HCT116 (cell line): ENCODE measurements around the gene SPRY4. TPM values are rescaled to one million over a fixed set of nuclear protein-coding genes. Genes with fewer than 3 reads are reported as not detected.

Source experiments
- ATAC-seq: fragments of 200-7000 bp; cut with Tn5 transposase; 2 replicates; pipeline ENCODE4 v1.9.1; 2020; ENCODE audit warnings: mild to moderate bottlenecking, moderate library complexity
- BruUV-seq: library from RNA; stranded (reverse); fragments of 400-500 nt; replicated peaks from 2 replicates; lab custom pipeline; 2021; lab: Mats Ljungman, UMichigan
- CTCF ChIA-PET: fragments of 300-600 bp; sonication (Branson Sonifier 250); formaldehyde crosslinking; loops from one replicate; lab custom pipeline; 2021; ENCODE audit warnings: antibody characterized with exemption; lab: Charles Lee
- POLR2A ChIA-PET: fragments of 300-600, 350-600 bp; sonication (Branson Sonifier 250); formaldehyde crosslinking; loops from one replicate; lab custom pipeline; 2021; ENCODE audit warnings: antibody characterized with exemption; lab: Charles Lee
- RAD21 ChIA-PET, 2 experiments: fragments of 300-600 bp; sonication (Branson Sonifier 250); formaldehyde crosslinking; loops; one replicate each; lab custom pipeline; 2023; ENCODE audit warnings: low total read pairs in 2 of 2; ENCODE audit not compliant: uncharacterized antibody in 2 of 2, unreplicated experiment in 2 of 2, low non-redundant PET in 1 of 2; lab: Charles Lee
- DNase-seq: peaks from one replicate; pipeline ENCODE4 v3.0.0-alpha.2; 2010; ENCODE audit warnings: low read depth, low spot score
- H2AFZ ChIP-seq: fragments of 200-600 bp; shearing (Covaris generic), sonication (generic); 2 replicates; pipeline ENCODE4 v1.6.1; 2017; ENCODE audit warnings: low read depth, mixed run types, mixed read lengths, antibody characterized with exemption, low read length; ENCODE audit not compliant: poor library complexity, severe bottlenecking
- H3K27ac ChIP-seq: 2 replicates; pipeline ENCODE4 v1.5.1; 2012; ENCODE audit warnings: low read depth, low read length
- H3K27me3 ChIP-seq: fragments of 200-600 bp; sonication (generic); 2 replicates; pipeline ENCODE4 v1.6.1; 2016; ENCODE audit warnings: mixed run types, low read length, mixed read lengths; ENCODE audit not compliant: insufficient read depth
- H3K36me3 ChIP-seq, 2 experiments: fragments of 200-500 bp in 1 of 2; fragments of 200-600 bp in 1 of 2; sonication (Bioruptor generic) in 1 of 2; sonication (generic) in 1 of 2; 2 replicates each; pipeline versions ENCODE4 v1.5.1 to v1.6.1; 2014 to 2016; ENCODE audit warnings: low read length in 2 of 2, inconsistent platforms in 1 of 2, mixed read lengths in 1 of 2, mixed run types in 1 of 2; ENCODE audit not compliant: insufficient read depth in 2 of 2, control insufficient read depth in 1 of 2
- H3K4me1 ChIP-seq, 2 experiments: fragments of 200-600 bp in 1 of 2; sonication (generic) in 1 of 2; 2 replicates each; pipeline versions ENCODE4 v1.5.1 to v1.6.1; 2012 to 2017; ENCODE audit warnings: low read length in 2 of 2, inconsistent platforms in 1 of 2, mild to moderate bottlenecking in 1 of 2, mixed read lengths in 1 of 2, mixed run types in 1 of 2, moderate library complexity in 1 of 2; ENCODE audit not compliant: insufficient read depth in 2 of 2, control insufficient read depth in 1 of 2
- H3K4me2 ChIP-seq: fragments of 200-600 bp; sonication (generic); 2 replicates; pipeline ENCODE4 v1.6.1; 2017; ENCODE audit warnings: mixed run types, low read length, mixed read lengths
- H3K4me3 ChIP-seq, 2 experiments: fragments of 200-600 bp in 1 of 2; sonication (generic) in 1 of 2; replicated peaks in 1 of 2; 2 replicates each; pipeline ENCODE4 v1.5.1; 2011 to 2016; ENCODE audit warnings: low read length in 2 of 2, control low read depth in 1 of 2, low read depth in 1 of 2, mild to moderate bottlenecking in 1 of 2, mixed read lengths in 1 of 2, mixed run types in 1 of 2
- H3K79me2 ChIP-seq: fragments of 200-600 bp; sonication (generic); 2 replicates; pipeline ENCODE4 v1.6.1; 2017; ENCODE audit warnings: mild to moderate bottlenecking, mixed run types, low read length, moderate library complexity, mixed read lengths; ENCODE audit not compliant: insufficient read depth
- H3K9ac ChIP-seq: fragments of 200-600 bp; sonication (generic); 2 replicates; pipeline ENCODE4 v1.6.1; 2016; ENCODE audit warnings: low read length, mixed read lengths
- H3K9me2 ChIP-seq: fragments of 200-600 bp; sonication (generic), shearing (Covaris generic); 2 replicates; pipeline ENCODE4 v1.6.1; 2017; ENCODE audit warnings: mixed run types, mild to moderate bottlenecking, moderate library complexity; ENCODE audit not compliant: insufficient read depth
- H3K9me3 ChIP-seq, 2 experiments: fragments of 200-500 bp in 1 of 2; fragments of 200-600 bp in 1 of 2; sonication (Bioruptor generic) in 1 of 2; sonication (generic) in 1 of 2; 2 replicates each; pipeline ENCODE4 v1.6.1; 2014 to 2017; ENCODE audit warnings: low read length in 2 of 2, mixed read lengths in 2 of 2, inconsistent platforms in 1 of 2, low read depth in 1 of 2, mild to moderate bottlenecking in 1 of 2, mixed run types in 1 of 2, moderate library complexity in 1 of 2; ENCODE audit not compliant: control insufficient read depth in 1 of 2, insufficient read depth in 1 of 2
- H4K20me1 ChIP-seq: fragments of 200-600 bp; sonication (generic), shearing (Covaris generic); 2 replicates; pipeline ENCODE4 v1.6.1; 2017; ENCODE audit warnings: mixed run types, mild to moderate bottlenecking, moderate library complexity; ENCODE audit not compliant: insufficient read depth
- ATF3 ChIP-seq: IDR thresholded peaks from 2 replicates; pipeline ENCODE4 v1.6.1; 2012
- CBX3 ChIP-seq: IDR thresholded peaks from 2 replicates; pipeline ENCODE4 v1.6.1; 2012; ENCODE audit warnings: low read depth
- EZH2phosphoT487 ChIP-seq: fragments of 200-600 bp; IDR thresholded peaks from 2 replicates; pipeline ENCODE4 v1.6.1; 2018; ENCODE audit warnings: antibody characterized with exemption, borderline replicate concordance
- JUND ChIP-seq: IDR thresholded peaks from 2 replicates; pipeline ENCODE4 v1.6.1; 2012
- MAX ChIP-seq: IDR thresholded peaks from 2 replicates; pipeline ENCODE4 v1.6.1; 2012
- POLR2AphosphoS5 ChIP-seq: IDR thresholded peaks from 2 replicates; pipeline ENCODE4 v1.6.1; 2011; ENCODE audit warnings: mild to moderate bottlenecking, low read depth, low read length, moderate library complexity
- RAD21 ChIP-seq: IDR thresholded peaks from 2 replicates; pipeline ENCODE4 v1.6.1; 2012; ENCODE audit warnings: low read depth, mild to moderate bottlenecking
- SP1 ChIP-seq: IDR thresholded peaks from 2 replicates; pipeline ENCODE4 v1.6.1; 2012; ENCODE audit warnings: low read depth
- SRF ChIP-seq: IDR thresholded peaks from 2 replicates; pipeline ENCODE4 v1.6.1; 2012; ENCODE audit warnings: low read depth
- ZBTB33 ChIP-seq: IDR thresholded peaks from 2 replicates; pipeline ENCODE4 v1.6.1; 2011; ENCODE audit warnings: mild to moderate bottlenecking, low read length, moderate library complexity; ENCODE audit not compliant: insufficient replicate concordance; ENCODE audit errors: extremely low read depth
- ZNF274 ChIP-seq: fragments of 200-500 bp; sonication (Bioruptor generic); IDR thresholded peaks from 2 replicates; pipeline ENCODE4 v1.6.1; 2014; ENCODE audit warnings: mild to moderate bottlenecking, low read depth, low read length, inconsistent platforms
- intact Hi-C: fragments of 100-400 bp; cut with micrococcal nuclease; formaldehyde crosslinking; loops from 2 replicates; pipeline ENCODE4 v1.10.0; 2022
- total RNA-seq: library from RNA; stranded (reverse); gene quantifications from one replicate; pipeline ENCODE4 v1.2.1, GENCODE V29; 2021; ENCODE audit not compliant: unreplicated experiment

Gene SPRY4
- total RNA-seq, 1 experiment from 2014 or later, result 112 TPM

GRCh38 chr5:142317173-142317572 lies 7.6 kb downstream of the SPRY4 start:
- H3K27ac ChIP-seq, result peak overlapping the region; percentile 13; the same call in 1 of the 2 replicates
- no TSS peak for BruUV-seq
- CTCF ChIA-PET, result no interaction called here
- no peaks in the 10 kb centered on the region for H3K27me3 ChIP-seq
- H3K4me1 ChIP-seq, result peaks cover 64 to 66% of the 10 kb centered on the region in 2 experiments
- H3K4me2 ChIP-seq, result peak overlapping the region; percentile 13
- peaks cover 30 to 68% of the 10 kb centered on the region in 2 experiments for H3K36me3 ChIP-seq
- ATAC-seq (no peak), DNase-seq (no peak)
- intact Hi-C loops, result no loop called here
- no peaks in the 10 kb centered on the region for H3K9me2 ChIP-seq
- no peak overlapping the region for H3K9ac ChIP-seq
- peaks cover 60% of the 10 kb centered on the region for H4K20me1 ChIP-seq
- POLR2A ChIA-PET, result interaction anchor here (0.7 to 1.6 kb wide), 2 partner anchors 46 to 256 kb away, joined by 3 to 6 read pairs; no protein-coding TSS in a partner anchor
- TF ChIP-seq ZBTB33 (no peak), CBX3 (no peak), RAD21 (no peak), SP1 (no peak)
- no peak overlapping the region for H2AFZ ChIP-seq
- H3K79me2 ChIP-seq, result peaks cover 100% of the 10 kb centered on the region
- RAD21 ChIA-PET, result no interaction called here
- H3K9me3 ChIP-seq, result no peaks in the 10 kb centered on the region
- H3K4me3 ChIP-seq, result no peak overlapping the region

GRCh38 chr5:142316681-142317080 lies 8.1 kb downstream of the SPRY4 start:
- intact Hi-C loops, result no loop called here
- Histone ChIP-seq H3K9ac (no peak overlapping the region), H4K20me1 (peaks cover 57% of the 10 kb centered on the region), H3K9me2 (no peaks in the 10 kb centered on the region), H3K27me3 (no peaks in the 10 kb centered on the region), H3K36me3 (peaks cover 35 to 69% of the 10 kb centered on the region in 2 experiments), H3K27ac (peak overlapping the region; percentile 37; the same call in 1 of the 2 replicates), H2AFZ (no peak overlapping the region), H3K4me2 (peak overlapping the region; percentile 13), H3K9me3 (no peaks in the 10 kb centered on the region), H3K4me1 (peaks cover 59 to 61% of the 10 kb centered on the region in 2 experiments), H3K79me2 (peaks cover 100% of the 10 kb centered on the region), H3K4me3 (no peak overlapping the region)
- TF ChIP-seq EZH2phosphoT487 (no peak), MAX (no peak), ZBTB33 (no peak), POLR2AphosphoS5 (peak; percentile 33; the same call in 1 of the 2 replicates), SRF (no peak), ZNF274 (no peak), JUND (no peak), ATF3 (no peak)
- ChIA-PET CTCF (no interaction called here), RAD21 (no interaction called here), POLR2A (interaction anchor here (2.4 kb wide), 1 partner anchor 11 kb away, joined by 9 read pairs; no protein-coding TSS in a partner anchor)
- DNase-seq, result no peak
- BruUV-seq, result no TSS peak
- ATAC-seq, result no peak
